MM.1S (cell line): ENCODE data around the gene EEF1B2.
"Not testable (repeated sequence)": the region's sequence is repeated elsewhere in the genome, so short reads cannot be mapped to it uniquely, and the experiment has no call there.

Experiments
- DNase-seq: peaks from one replicate; pipeline ENCODE4 v3.0.0-alpha.2; 2015
- H2AFZ ChIP-seq: fragments of 300-600 bp; sonication (generic); 2 replicates; pipeline ENCODE4 v1.6.0; 2016; ENCODE audit warnings: antibody characterized with exemption, low read length
- H3F3A ChIP-seq: fragments of 300-600 bp; sonication (generic); 2 replicates; pipeline ENCODE4 v1.6.1; 2016; ENCODE audit warnings: mild to moderate bottlenecking, antibody characterized with exemption, low read length, moderate library complexity, mixed read lengths; ENCODE audit not compliant: insufficient read depth
- H3K27ac ChIP-seq: fragments of 300-600 bp; sonication (generic); 2 replicates; pipeline ENCODE4 v1.5.1; 2016; ENCODE audit warnings: mild to moderate bottlenecking, low read length
- H3K27me3 ChIP-seq: fragments of 300-600 bp; sonication (generic); replicated peaks from 2 replicates; pipeline ENCODE4 v1.6.0; 2016; ENCODE audit warnings: low read length; ENCODE audit not compliant: insufficient read depth
- H3K36me3 ChIP-seq: fragments of 300-600 bp; sonication (generic); replicated peaks from 2 replicates; pipeline ENCODE4 v1.6.1; 2016; ENCODE audit warnings: mild to moderate bottlenecking, low read length, mixed read lengths; ENCODE audit not compliant: insufficient read depth
- H3K4me1 ChIP-seq: fragments of 300-600 bp; sonication (generic); 2 replicates; pipeline ENCODE4 v1.6.1; 2016; ENCODE audit warnings: low read length, mixed read lengths
- H3K4me2 ChIP-seq: fragments of 300-600 bp; sonication (generic); 2 replicates; pipeline ENCODE4 v1.6.0; 2016; ENCODE audit warnings: low read depth, low read length
- H3K4me3 ChIP-seq: fragments of 300-600 bp; sonication (generic); 2 replicates; pipeline ENCODE4 v1.5.1; 2016; ENCODE audit warnings: low read length, mixed read lengths
- H3K79me2 ChIP-seq: fragments of 300-600 bp; sonication (generic); 2 replicates; pipeline ENCODE4 v1.6.1; 2016; ENCODE audit warnings: mixed run types, low read length, mixed read lengths
- H3K9ac ChIP-seq: fragments of 300-600 bp; sonication (generic); 2 replicates; pipeline ENCODE4 v1.6.1; 2016; ENCODE audit warnings: low read length, mixed read lengths
- H3K9me2 ChIP-seq: fragments of 300-600 bp; sonication (generic); replicated peaks from 2 replicates; pipeline ENCODE4 v1.6.1; 2016; ENCODE audit warnings: mild to moderate bottlenecking, low read length, mixed read lengths; ENCODE audit not compliant: insufficient read depth
- H3K9me3 ChIP-seq: fragments of 300-600 bp; sonication (generic); replicated peaks from 2 replicates; pipeline ENCODE4 v1.6.1; 2016; ENCODE audit warnings: mild to moderate bottlenecking, low read length, mixed read lengths; ENCODE audit not compliant: insufficient read depth
- H4K20me1 ChIP-seq: fragments of 300-600 bp; sonication (generic); 2 replicates; pipeline ENCODE4 v1.6.1; 2016; ENCODE audit warnings: mild to moderate bottlenecking, low read length, moderate library complexity, mixed read lengths; ENCODE audit not compliant: insufficient read depth
- EZH2 ChIP-seq: fragments of 300-600 bp; sonication (generic); optimal IDR thresholded peaks from 2 replicates; pipeline ENCODE3; 2017; ENCODE audit warnings: low read depth, mild to moderate bottlenecking, antibody characterized with exemption, low read length, mixed read lengths
- EZH2phosphoT487 ChIP-seq: fragments of 300-600 bp; sonication (generic); IDR thresholded peaks from 2 replicates; pipeline ENCODE4 v1.6.1; 2018; ENCODE audit warnings: antibody characterized with exemption, low read length
- TF ChIP-seq, protein P1 (sequence below): fragments of 300-600 bp; sonication (generic); IDR thresholded peaks from 2 replicates; pipeline ENCODE4 v1.5.1; 2016; ENCODE audit warnings: antibody characterized with exemption, low read length, mixed read lengths

EEF1B2 gene

GRCh38 chr2:206150631-206151030 is 9.1 kb upstream of the EEF1B2 start:
- Histone ChIP-seq H3K79me2 (peaks cover 56% of the 10 kb centered on the region), H3F3A (peaks cover 15% of the 10 kb centered on the region; the same call in 1 of the 2 replicates), H3K27ac (peak overlapping the region; percentile 21; the same call in 1 of the 2 replicates), H3K27me3 (no peaks in the 10 kb centered on the region), H3K9ac (no peak overlapping the region), H3K4me3 (no peak overlapping the region; the same call in 1 of the 2 replicates), H3K4me2 (peak overlapping the region; percentile 43), H3K36me3 (peaks cover 3% of the 10 kb centered on the region), H4K20me1 (no peaks in the 10 kb centered on the region), H3K9me3 (no peaks in the 10 kb centered on the region), H3K4me1 (peaks cover 29% of the 10 kb centered on the region), H3K9me2 (no peaks in the 10 kb centered on the region), H2AFZ (no peak overlapping the region)
- DNase-seq: peak; percentile 54
- TF ChIP-seq EZH2: no peak
- TF ChIP-seq EZH2phosphoT487: no peak
- TF ChIP-seq, protein P1, sequence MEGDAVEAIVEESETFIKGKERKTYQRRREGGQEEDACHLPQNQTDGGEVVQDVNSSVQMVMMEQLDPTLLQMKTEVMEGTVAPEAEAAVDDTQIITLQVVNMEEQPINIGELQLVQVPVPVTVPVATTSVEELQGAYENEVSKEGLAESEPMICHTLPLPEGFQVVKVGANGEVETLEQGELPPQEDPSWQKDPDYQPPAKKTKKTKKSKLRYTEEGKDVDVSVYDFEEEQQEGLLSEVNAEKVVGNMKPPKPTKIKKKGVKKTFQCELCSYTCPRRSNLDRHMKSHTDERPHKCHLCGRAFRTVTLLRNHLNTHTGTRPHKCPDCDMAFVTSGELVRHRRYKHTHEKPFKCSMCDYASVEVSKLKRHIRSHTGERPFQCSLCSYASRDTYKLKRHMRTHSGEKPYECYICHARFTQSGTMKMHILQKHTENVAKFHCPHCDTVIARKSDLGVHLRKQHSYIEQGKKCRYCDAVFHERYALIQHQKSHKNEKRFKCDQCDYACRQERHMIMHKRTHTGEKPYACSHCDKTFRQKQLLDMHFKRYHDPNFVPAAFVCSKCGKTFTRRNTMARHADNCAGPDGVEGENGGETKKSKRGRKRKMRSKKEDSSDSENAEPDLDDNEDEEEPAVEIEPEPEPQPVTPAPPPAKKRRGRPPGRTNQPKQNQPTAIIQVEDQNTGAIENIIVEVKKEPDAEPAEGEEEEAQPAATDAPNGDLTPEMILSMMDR: no peak

DNA sequence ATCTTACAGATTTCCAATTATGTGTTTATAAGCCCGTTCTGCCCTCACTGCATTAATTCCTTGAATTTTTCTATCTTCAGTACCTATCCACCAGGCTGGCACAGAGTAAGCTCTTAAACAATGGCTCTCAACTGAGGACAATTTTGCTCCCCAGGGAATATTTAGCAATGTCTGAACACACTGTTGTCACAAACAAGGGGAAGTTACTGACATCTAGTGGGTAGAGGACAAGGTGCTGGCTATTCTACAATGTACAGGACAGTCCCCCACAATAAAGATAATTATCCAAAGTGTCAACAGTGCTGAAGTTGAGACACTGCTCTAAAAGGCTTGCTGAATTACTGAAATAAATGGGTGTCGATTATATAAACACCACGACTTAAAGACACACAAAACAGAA is 5.5 kb upstream of the EEF1B2 start:
- no peaks in the 10 kb centered on the region for H3K9me3 ChIP-seq
- H3K4me2 ChIP-seq: no peak overlapping the region
- H3F3A ChIP-seq: peaks cover 15% of the 10 kb centered on the region; the same call in 1 of the 2 replicates
- no peak for TF ChIP-seq EZH2phosphoT487
- TF ChIP-seq, protein P1: peak; percentile 18
- peaks cover 81% of the 10 kb centered on the region for H3K79me2 ChIP-seq
- H3K36me3 ChIP-seq: no peaks in the 10 kb centered on the region
- no peak overlapping the region for H3K27ac ChIP-seq
- H3K9me2 ChIP-seq: no peaks in the 10 kb centered on the region
- no peaks in the 10 kb centered on the region for H4K20me1 ChIP-seq
- H2AFZ ChIP-seq: no peak overlapping the region
- H3K27me3 ChIP-seq: no peaks in the 10 kb centered on the region
- peaks cover 33% of the 10 kb centered on the region for H3K4me1 ChIP-seq
- no peak for DNase-seq
- H3K4me3 ChIP-seq: no peak overlapping the region
- H3K9ac ChIP-seq: no peak overlapping the region

DNA sequence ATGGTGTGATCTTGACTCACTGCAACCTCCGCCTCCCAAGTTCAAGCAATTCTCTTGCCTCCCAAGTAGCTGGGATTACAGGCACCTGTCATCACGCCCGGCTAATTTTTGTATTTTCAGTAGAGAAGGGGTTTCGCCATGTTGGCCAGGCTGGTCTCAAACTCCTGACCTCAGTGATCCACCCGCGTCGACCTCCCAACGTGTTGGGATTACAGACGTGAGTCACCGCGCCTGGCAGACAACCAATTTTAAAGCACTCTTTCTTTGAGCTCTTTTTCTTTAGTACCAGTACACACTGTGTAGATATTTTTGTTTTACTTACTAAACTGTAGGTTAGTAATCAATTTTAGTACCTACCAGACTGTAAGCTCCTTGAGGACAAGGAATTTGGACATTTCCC is 2.7 kb upstream of the EEF1B2 start:
- not testable (repeated sequence) for H3K27me3 ChIP-seq, H3K27ac ChIP-seq, H3K9ac ChIP-seq, H2AFZ ChIP-seq, H3K4me3 ChIP-seq, H3K9me2 ChIP-seq, H3K4me2 ChIP-seq, H3K36me3 ChIP-seq, DNase-seq, H4K20me1 ChIP-seq, H3K9me3 ChIP-seq
- Histone ChIP-seq H3K4me1 (peaks cover 19% of the 10 kb centered on the region; the same call in 1 of the 2 replicates), H3F3A (peaks cover 21% of the 10 kb centered on the region), H3K79me2 (peaks cover 89% of the 10 kb centered on the region)

- TF ChIP-seq EZH2 (no peak), EZH2phosphoT487 (no peak)
- TF ChIP-seq, protein P1: no peak
- H3K9me2 ChIP-seq: no peaks in the 10 kb centered on the region
- H3K4me3 ChIP-seq: peak overlapping the region; percentile 92
- no peaks in the 10 kb centered on the region for H3K9me3 ChIP-seq
- H2AFZ ChIP-seq: peak overlapping the region; percentile 73
- no peaks in the 10 kb centered on the region for H3K27me3 ChIP-seq
- peaks cover 8% of the 10 kb centered on the region; the same call in 1 of the 2 replicates for H4K20me1 ChIP-seq
- peak overlapping the region; percentile 99 for H3K4me2 ChIP-seq
- DNase-seq: no peak
- H3K9ac ChIP-seq: peak overlapping the region; percentile 98
- H3K27ac ChIP-seq: peak overlapping the region; percentile 86; the same call in 1 of the 2 replicates
- peaks cover 37% of the 10 kb centered on the region for H3F3A ChIP-seq
- H3K79me2 ChIP-seq: peaks cover 88% of the 10 kb centered on the region
- peaks cover 14% of the 10 kb centered on the region; the same call in 1 of the 2 replicates for H3K4me1 ChIP-seq
- peaks cover 5% of the 10 kb centered on the region; the same call in 1 of the 2 replicates for H3K36me3 ChIP-seq
Observed at GRCh38 chr2:206158563-206159345, 941 bp upstream of the EEF1B2 start.
